ENCODE results near the gene OLFML2A. TPM values are rescaled to one million over a fixed set of nuclear protein-coding genes. Genes with fewer than 3 reads are reported as not detected.

Gene OLFML2A
- total and polyA plus RNA-seq, 2 donors from 2014 or later, result 5.1 to 12.2 TPM

- Histone ChIP-seq H3K36me3 (ENCODE audit: control insufficient read depth in 2 of 3, insufficient read depth in 3 of 3, low read length in 3 of 3) (no peaks in the 10 kb centered on the region), H3K9me3 (ENCODE audit: control insufficient read depth in 2 of 3, insufficient read depth in 1 of 3, low read length in 3 of 3) (no peaks in the 10 kb centered on the region), H3K27ac (ENCODE audit: low read depth in 2 of 2, low read length in 2 of 2) (peak overlapping the region in 1 of 2 donors; percentile 10), H3K9ac (ENCODE audit: low read length in 3 of 3) (no peak overlapping the region), H3K4me3 (ENCODE audit: low read length in 3 of 3) (no peak overlapping the region), H3K27me3 (ENCODE audit: control insufficient read depth, insufficient read depth, low read length) (no peaks in the 10 kb centered on the region), H3K4me1 (ENCODE audit: control insufficient read depth in 2 of 3, insufficient read depth in 2 of 3, low read depth in 1 of 3, low read length in 3 of 3) (peaks cover 0 to 11% (median 0%) of the 10 kb centered on the region in 3 donors)
- FAIRE-seq (no peak), DNase-seq (no peak)
- intact Hi-C loops (cut with DNase I), result no loop called here
- TF ChIP-seq, protein P1, sequence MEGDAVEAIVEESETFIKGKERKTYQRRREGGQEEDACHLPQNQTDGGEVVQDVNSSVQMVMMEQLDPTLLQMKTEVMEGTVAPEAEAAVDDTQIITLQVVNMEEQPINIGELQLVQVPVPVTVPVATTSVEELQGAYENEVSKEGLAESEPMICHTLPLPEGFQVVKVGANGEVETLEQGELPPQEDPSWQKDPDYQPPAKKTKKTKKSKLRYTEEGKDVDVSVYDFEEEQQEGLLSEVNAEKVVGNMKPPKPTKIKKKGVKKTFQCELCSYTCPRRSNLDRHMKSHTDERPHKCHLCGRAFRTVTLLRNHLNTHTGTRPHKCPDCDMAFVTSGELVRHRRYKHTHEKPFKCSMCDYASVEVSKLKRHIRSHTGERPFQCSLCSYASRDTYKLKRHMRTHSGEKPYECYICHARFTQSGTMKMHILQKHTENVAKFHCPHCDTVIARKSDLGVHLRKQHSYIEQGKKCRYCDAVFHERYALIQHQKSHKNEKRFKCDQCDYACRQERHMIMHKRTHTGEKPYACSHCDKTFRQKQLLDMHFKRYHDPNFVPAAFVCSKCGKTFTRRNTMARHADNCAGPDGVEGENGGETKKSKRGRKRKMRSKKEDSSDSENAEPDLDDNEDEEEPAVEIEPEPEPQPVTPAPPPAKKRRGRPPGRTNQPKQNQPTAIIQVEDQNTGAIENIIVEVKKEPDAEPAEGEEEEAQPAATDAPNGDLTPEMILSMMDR (IDR thresholded peaks at IDR 0.05; ENCODE audit: borderline replicate concordance, extremely low read depth, insufficient read depth), result no peak
Observed at GRCh38 chr9:124800306-124801259, 23.6 kb downstream of the OLFML2A start.

DNA sequence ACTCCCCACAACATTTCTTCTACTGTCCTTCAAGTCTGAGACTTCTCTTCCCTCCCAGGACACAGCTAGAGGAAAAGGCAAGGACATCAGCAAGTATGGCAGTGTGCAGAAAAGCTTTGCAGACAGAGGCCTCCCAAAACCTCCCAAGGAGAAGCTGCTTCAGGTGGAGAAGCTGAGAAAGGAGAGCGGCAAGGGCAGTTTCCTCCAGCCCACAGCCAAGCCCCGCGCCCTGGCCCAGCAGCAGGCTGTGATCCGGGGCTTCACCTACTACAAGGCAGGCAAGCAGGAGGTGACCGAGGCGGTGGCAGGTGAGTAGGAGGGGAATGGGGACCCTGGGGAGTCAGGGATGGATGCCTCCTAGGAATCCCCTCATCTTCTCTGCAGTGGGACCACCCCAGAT, 24.4 kb downstream of the OLFML2A start:
- H3K9me3 ChIP-seq (ENCODE audit: control insufficient read depth in 2 of 3, insufficient read depth in 1 of 3, low read length in 3 of 3), result no peaks in the 10 kb centered on the region
- H3K27me3 ChIP-seq (ENCODE audit: control insufficient read depth, insufficient read depth, low read length), result no peaks in the 10 kb centered on the region
- H3K4me1 ChIP-seq (ENCODE audit: control insufficient read depth in 2 of 3, insufficient read depth in 2 of 3, low read depth in 1 of 3, low read length in 3 of 3), result peaks cover 0 to 11% (median 0%) of the 10 kb centered on the region in 3 donors
- DNase-seq, result no peak
- intact Hi-C loops (cut with DNase I), result no loop called here
- H3K36me3 ChIP-seq (ENCODE audit: control insufficient read depth in 2 of 3, insufficient read depth in 3 of 3, low read length in 3 of 3), result no peaks in the 10 kb centered on the region
- FAIRE-seq, result no peak
- H3K27ac ChIP-seq (ENCODE audit: low read depth in 2 of 2, low read length in 2 of 2), result no peak overlapping the region
- H3K4me3 ChIP-seq (ENCODE audit: low read length in 3 of 3), result no peak overlapping the region
- TF ChIP-seq, protein P1 (IDR thresholded peaks at IDR 0.05; ENCODE audit: borderline replicate concordance, extremely low read depth, insufficient read depth), result no peak
- no peak overlapping the region for H3K9ac ChIP-seq (ENCODE audit: low read length in 3 of 3)

- DNase-seq, result no peak
- TF ChIP-seq, protein P1 (IDR thresholded peaks at IDR 0.05; ENCODE audit: borderline replicate concordance, extremely low read depth, insufficient read depth), result no peak
- Histone ChIP-seq H3K4me1 (ENCODE audit: control insufficient read depth in 2 of 3, insufficient read depth in 2 of 3, low read depth in 1 of 3, low read length in 3 of 3) (peaks cover 0 to 11% (median 0%) of the 10 kb centered on the region in 3 donors), H3K9me3 (ENCODE audit: control insufficient read depth in 2 of 3, insufficient read depth in 1 of 3, low read length in 3 of 3) (no peaks in the 10 kb centered on the region), H3K9ac (ENCODE audit: low read length in 3 of 3) (no peak overlapping the region), H3K4me3 (ENCODE audit: low read length in 3 of 3) (no peak overlapping the region), H3K27me3 (ENCODE audit: control insufficient read depth, insufficient read depth, low read length) (no peaks in the 10 kb centered on the region), H3K27ac (ENCODE audit: low read depth in 2 of 2, low read length in 2 of 2) (no peak overlapping the region), H3K36me3 (ENCODE audit: control insufficient read depth in 2 of 3, insufficient read depth in 3 of 3, low read length in 3 of 3) (no peaks in the 10 kb centered on the region)
- intact Hi-C loops (cut with DNase I), result no loop called here
- FAIRE-seq, result no peak
Observed at GRCh38 chr9:124802426-124802825, 25.5 kb downstream of the OLFML2A start.

Data from kidney (tissue), 14 donors.